A673 (cell line): Measurements from ENCODE around the gene CARMIL1. TPM values are rescaled to one million over a fixed set of nuclear protein-coding genes. Genes with fewer than 3 reads are reported as not detected.
A peak's percentile ranks its signal among the peaks of the same experiment; 100 is the strongest.

Source experiments
- BruUV-seq: library from RNA; stranded (reverse); fragments of 400-500 nt; replicated peaks from 2 replicates; lab custom pipeline; 2021; lab: Mats Ljungman, UMichigan
- CTCF ChIA-PET: fragments of 300-600 bp; sonication (Branson Sonifier 250); formaldehyde crosslinking; loops from one replicate; lab custom pipeline; 2022; ENCODE audit warnings: antibody characterized with exemption; lab: Charles Lee
- POLR2A ChIA-PET: fragments of 300-600 bp; sonication (Branson Sonifier 250); formaldehyde crosslinking; loops from one replicate; lab custom pipeline; 2022; ENCODE audit warnings: antibody characterized with exemption; ENCODE audit not compliant: low non-redundant PET; lab: Charles Lee
- DNase-seq: peaks from one replicate; pipeline ENCODE4 v3.0.0-alpha.2; 2015; ENCODE audit warnings: low spot score
- H3K27ac ChIP-seq: fragments of 200-600 bp; sonication (generic); 2 replicates; pipeline ENCODE4 v1.5.1; 2016; ENCODE audit warnings: mixed run types, low read depth, mild to moderate bottlenecking, mixed read lengths, antibody characterized with exemption, low read length; ENCODE audit not compliant: poor library complexity, severe bottlenecking
- H3K27me3 ChIP-seq: fragments of 200-600 bp; sonication (generic); replicated peaks from 2 replicates; pipeline ENCODE4 v1.6.1; 2017; ENCODE audit warnings: mixed run types, low read depth, mild to moderate bottlenecking, mixed read lengths, antibody characterized with exemption, low read length; ENCODE audit not compliant: insufficient read depth, poor library complexity
- H3K36me3 ChIP-seq: fragments of 200-600 bp; sonication (generic); 2 replicates; pipeline ENCODE4 v1.6.1; 2016; ENCODE audit warnings: mixed run types, mild to moderate bottlenecking, mixed read lengths, antibody characterized with exemption, low read length; ENCODE audit not compliant: insufficient read depth, poor library complexity, severe bottlenecking
- H3K4me1 ChIP-seq: fragments of 200-600 bp; sonication (generic); 2 replicates; pipeline ENCODE4 v1.6.1; 2017; ENCODE audit warnings: mixed run types, mild to moderate bottlenecking, mixed read lengths, antibody characterized with exemption, low read length; ENCODE audit not compliant: insufficient read depth, poor library complexity, severe bottlenecking
- H3K4me3 ChIP-seq: fragments of 200-600 bp; sonication (generic); 2 replicates; pipeline ENCODE4 v1.5.1; 2016; ENCODE audit warnings: low read depth, mixed run types, mild to moderate bottlenecking, mixed read lengths, low read length; ENCODE audit not compliant: poor library complexity, severe bottlenecking
- H3K9me3 ChIP-seq: fragments of 200-600 bp; sonication (generic); 2 replicates; pipeline ENCODE4 v1.6.1; 2016; ENCODE audit warnings: mixed run types, low read depth, mild to moderate bottlenecking, mixed read lengths, antibody characterized with exemption, low read length; ENCODE audit not compliant: poor library complexity, severe bottlenecking
- EZH2 ChIP-seq: fragments of 200-600 bp; sonication (generic); IDR thresholded peaks from 2 replicates; pipeline ENCODE4 v1.6.1; 2017; ENCODE audit warnings: borderline replicate concordance, low read depth, mild to moderate bottlenecking, mixed read lengths, antibody characterized with exemption, low read length; ENCODE audit not compliant: poor library complexity, severe bottlenecking
- intact Hi-C: fragments of 100-400 bp; cut with micrococcal nuclease; formaldehyde crosslinking; loops from one replicate; pipeline ENCODE4 v1.10.0; 2022; ENCODE audit not compliant: unreplicated experiment
- total RNA-seq: library from RNA; stranded (reverse); gene quantifications from 2 replicates; pipeline ENCODE4 v1.2.3, GENCODE V29; 2021
- TF ChIP-seq, protein P1 (sequence below): fragments of 300-800, 200-600 bp; sonication (generic); conservative IDR thresholded peaks from 2 replicates; pipeline ENCODE4 v1.5.1; 2017; ENCODE audit warnings: low read depth, mild to moderate bottlenecking, antibody characterized with exemption, low read length, moderate library complexity, mixed read lengths

Gene CARMIL1
- total RNA-seq, 1 experiment from 2014 or later, result 7.2 TPM

DNA sequence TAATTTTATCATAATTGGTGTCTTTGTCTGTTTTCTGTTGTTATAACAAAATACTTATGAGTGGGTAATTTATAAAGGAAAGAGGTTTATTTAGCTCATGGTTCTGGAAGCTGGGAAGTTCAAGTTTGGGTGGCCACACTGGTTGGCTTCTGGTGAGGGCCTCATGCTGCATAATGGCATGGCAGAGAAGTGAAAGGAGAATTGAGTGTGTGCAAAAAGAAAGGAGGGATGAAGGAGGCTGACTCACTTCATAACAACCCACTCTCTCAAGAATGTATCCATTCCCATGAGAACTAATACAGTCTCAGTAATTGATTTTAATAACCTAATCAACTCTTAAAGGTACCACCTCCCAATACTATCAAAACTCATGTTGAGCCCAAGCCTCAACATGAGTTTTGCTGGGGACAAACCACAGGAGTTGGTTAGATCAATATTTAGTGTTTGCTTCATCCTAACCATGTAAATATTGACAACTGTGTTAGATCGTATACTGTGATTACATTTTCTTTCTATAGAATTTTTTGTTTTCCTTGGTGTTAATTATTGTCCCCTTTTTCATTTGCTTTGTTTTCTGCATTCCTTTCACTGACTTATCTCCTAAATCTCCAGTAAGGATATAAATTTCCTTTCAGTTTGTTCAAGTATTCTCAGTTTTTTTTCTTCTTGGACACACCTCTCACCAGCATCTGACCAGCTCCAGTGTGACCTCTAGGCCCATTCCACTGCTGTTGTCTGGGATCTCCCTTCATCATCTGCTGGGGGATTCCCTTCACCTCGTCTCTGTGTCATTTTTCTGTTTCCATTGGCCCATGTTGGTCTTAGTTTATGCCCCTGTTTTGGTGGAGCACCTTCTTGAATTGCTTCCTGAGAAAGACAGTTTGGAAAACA, 318.0 kb downstream of the CARMIL1 start:
- Histone ChIP-seq H3K27ac (no peak overlapping the region), H3K9me3 (no peaks in the 10 kb centered on the region), H3K27me3 (no peaks in the 10 kb centered on the region), H3K4me1 (no peaks in the 10 kb centered on the region), H3K36me3 (no peaks in the 10 kb centered on the region), H3K4me3 (no peak overlapping the region)
- POLR2A ChIA-PET, result no interaction called here
- DNase-seq, result no peak
- intact Hi-C loops, result loop anchor here (5.0 kb wide), 1 partner anchor 330 kb away; no protein-coding TSS in a partner anchor
- no TSS peak for BruUV-seq
- CTCF ChIA-PET, result no interaction called here
- no peak for TF ChIP-seq EZH2
- TF ChIP-seq, protein P1, sequence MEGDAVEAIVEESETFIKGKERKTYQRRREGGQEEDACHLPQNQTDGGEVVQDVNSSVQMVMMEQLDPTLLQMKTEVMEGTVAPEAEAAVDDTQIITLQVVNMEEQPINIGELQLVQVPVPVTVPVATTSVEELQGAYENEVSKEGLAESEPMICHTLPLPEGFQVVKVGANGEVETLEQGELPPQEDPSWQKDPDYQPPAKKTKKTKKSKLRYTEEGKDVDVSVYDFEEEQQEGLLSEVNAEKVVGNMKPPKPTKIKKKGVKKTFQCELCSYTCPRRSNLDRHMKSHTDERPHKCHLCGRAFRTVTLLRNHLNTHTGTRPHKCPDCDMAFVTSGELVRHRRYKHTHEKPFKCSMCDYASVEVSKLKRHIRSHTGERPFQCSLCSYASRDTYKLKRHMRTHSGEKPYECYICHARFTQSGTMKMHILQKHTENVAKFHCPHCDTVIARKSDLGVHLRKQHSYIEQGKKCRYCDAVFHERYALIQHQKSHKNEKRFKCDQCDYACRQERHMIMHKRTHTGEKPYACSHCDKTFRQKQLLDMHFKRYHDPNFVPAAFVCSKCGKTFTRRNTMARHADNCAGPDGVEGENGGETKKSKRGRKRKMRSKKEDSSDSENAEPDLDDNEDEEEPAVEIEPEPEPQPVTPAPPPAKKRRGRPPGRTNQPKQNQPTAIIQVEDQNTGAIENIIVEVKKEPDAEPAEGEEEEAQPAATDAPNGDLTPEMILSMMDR, result no peak

GRCh38 chr6:25599516-25600085, 320.4 kb downstream of the CARMIL1 start:
- POLR2A ChIA-PET, result no interaction called here
- Histone ChIP-seq H3K36me3 (no peaks in the 10 kb centered on the region), H3K27me3 (no peaks in the 10 kb centered on the region), H3K27ac (no peak overlapping the region), H3K4me3 (no peak overlapping the region), H3K4me1 (no peaks in the 10 kb centered on the region), H3K9me3 (no peaks in the 10 kb centered on the region)
- CTCF ChIA-PET, result interaction anchor here (0.6 kb wide), 1 partner anchor 20 kb away, joined by 4 read pairs; no protein-coding TSS in a partner anchor
- DNase-seq, result no peak
- TF ChIP-seq, protein P1, result no peak
- no peak for TF ChIP-seq EZH2
- no TSS peak for BruUV-seq
- intact Hi-C loops, result loop anchor here (5.0 kb wide), 2 partner anchors 107 to 332 kb away; no protein-coding TSS in a partner anchor

- intact Hi-C loops, result loop anchor here (1.0 to 5.0 kb wide), 2 partner anchors 110 to 379 kb away; no protein-coding TSS in a partner anchor
- H3K27me3 ChIP-seq, result no peaks in the 10 kb centered on the region
- no peaks in the 10 kb centered on the region for H3K9me3 ChIP-seq
- no peak overlapping the region for H3K4me3 ChIP-seq
- no peaks in the 10 kb centered on the region for H3K4me1 ChIP-seq
- POLR2A ChIA-PET, result no interaction called here
- TF ChIP-seq EZH2, result no peak
- TF ChIP-seq, protein P1, result peak; percentile 64
- CTCF ChIA-PET, result interaction anchor here (0.6 kb wide), 1 partner anchor 415 kb away, joined by 3 read pairs; a partner anchor contains a TSS
- H3K27ac ChIP-seq, result no peak overlapping the region
- H3K36me3 ChIP-seq, result no peaks in the 10 kb centered on the region
- peak; percentile 66 for DNase-seq
- no TSS peak for BruUV-seq
Measured at GRCh38 chr6:25601800-25602673, 322.9 kb downstream of the CARMIL1 start.
